Left renal cortex interstitium (tissue), 4 donors: ENCODE data around the gene CLDN10. TPM values are rescaled to one million over a fixed set of nuclear protein-coding genes. Genes with fewer than 3 reads are reported as not detected.

Experiments used
- polyA plus RNA-seq, 4 donors: library from polyadenylated mRNA; unstranded; fragments of 120-200 nt; gene quantifications; one replicate each; pipeline ENCODE4 v1.2.1, GENCODE V29; 2013; ENCODE audit not compliant: insufficient read length in 4 of 4

The CLDN10 gene
- polyA plus RNA-seq, 4 donors, result 89.2 to 124 (median 112) TPM

Other genes starting within 250 kb of the CLDN10 start
- 10 to 100 TPM; 55.5 to 85.2 (median 67.3) TPM for gene DZIP1, start 92.0 kb downstream of the CLDN10 start, polyA plus RNA-seq
- gene DNAJC3, start 124.4 kb downstream of the CLDN10 start, polyA plus RNA-seq, result 10 to 100 TPM; 32.7 to 45.2 (median 39.8) TPM